NK-92 (cell line): ENCODE measurements around the gene EOGT.

Source experiments
- DNase-seq: peaks from one replicate; lab custom pipeline; 2025; ENCODE audit not compliant: unreplicated experiment; lab: John Stamatoyannopoulos, UW

Gene EOGT

DNA sequence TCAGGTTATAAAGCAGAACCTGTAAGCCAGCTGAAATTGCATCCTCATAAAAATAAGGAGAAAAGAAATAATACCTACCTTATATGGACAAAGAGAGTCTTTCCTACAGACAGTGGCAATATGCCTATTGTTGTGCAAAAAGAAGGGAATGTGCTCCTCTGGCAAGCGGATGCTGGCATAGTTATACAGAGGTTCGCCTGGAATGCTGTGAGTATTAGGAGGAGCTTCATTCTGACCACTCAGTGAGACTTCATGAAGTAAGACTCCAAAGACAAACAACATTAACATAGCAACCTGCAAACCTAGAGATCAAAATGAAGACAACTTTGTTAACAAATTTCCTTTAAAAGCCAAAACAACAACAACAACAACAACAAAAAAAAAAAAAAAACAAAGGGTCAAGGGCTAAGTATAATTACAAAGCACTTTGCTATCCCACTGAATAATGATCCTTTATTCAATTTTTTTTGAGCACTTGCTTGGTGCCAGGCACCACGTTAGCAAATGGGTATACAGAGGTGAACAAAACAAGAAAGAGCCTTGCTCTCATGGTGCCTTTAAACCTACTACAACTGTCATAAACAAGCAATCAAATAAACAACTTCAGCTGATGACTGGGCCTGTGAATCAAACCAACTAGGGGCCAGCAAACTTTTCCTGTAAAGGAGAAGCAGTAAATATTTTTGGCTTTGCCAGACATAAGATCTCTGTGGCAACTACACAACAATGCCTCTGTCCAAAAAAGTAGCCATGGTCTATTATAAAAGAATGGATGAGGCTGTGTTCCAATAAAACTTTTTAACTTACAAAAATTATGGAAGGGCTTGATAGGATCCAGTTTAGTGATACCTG lies 3.7 kb downstream of the EOGT start:
- DNase-seq = no peak

DNA sequence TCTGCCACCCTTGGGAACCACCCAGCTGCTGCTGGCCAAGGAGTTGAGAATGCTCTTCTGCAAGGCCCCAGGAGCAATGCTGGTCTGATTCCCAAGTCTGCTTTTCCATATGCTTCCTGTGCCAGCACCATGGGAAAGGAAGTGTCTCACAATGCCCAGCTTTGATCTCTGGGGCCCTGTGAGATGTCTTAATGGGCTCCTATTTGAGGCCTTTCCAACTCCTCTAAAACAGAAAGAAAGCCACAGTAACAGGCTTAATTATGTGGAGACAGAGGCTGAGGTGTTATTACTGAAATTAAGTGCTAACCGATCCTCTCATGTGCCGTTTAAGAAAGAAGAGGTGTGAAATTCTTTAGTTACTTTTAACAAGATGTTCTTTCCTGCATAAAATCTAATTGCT lies 4.5 kb downstream of the EOGT start:
- DNase-seq = no peak

DNA sequence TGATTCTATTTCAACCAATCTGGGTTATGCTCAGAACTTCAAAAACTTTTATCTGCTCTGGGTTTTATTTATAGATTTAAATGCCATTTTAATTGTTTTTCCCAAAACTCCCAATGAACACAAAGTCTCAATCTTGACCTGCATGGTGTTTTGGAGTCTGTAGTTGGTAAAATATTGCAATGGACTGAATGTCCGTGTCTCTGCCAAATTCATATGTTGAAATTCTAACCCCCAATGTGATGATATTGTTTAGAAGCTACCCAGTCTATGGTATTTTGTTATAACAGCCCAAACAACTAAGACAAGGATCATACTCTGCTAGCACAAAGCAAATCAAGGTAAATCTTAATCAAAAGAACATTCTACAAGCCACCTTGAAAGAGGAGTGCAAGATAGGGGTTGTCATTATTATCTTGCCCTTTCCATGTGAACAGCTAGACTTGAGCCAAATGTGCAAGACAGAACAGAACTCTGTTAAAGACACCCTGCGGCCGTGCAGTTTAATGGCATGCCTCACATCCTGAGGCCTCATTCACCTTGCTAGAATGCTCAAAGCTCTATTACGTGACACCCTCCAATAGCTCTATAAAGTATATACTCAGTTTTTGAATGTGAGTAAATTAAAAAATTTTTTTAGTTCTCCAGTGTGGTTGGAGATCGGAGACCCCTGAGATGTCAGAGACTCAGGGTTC lies 7.5 kb downstream of the EOGT start:
- DNase-seq = no peak

GRCh38 chr3:69005071-69005790 lies 8.3 kb downstream of the EOGT start:
- no peak for DNase-seq

DNA sequence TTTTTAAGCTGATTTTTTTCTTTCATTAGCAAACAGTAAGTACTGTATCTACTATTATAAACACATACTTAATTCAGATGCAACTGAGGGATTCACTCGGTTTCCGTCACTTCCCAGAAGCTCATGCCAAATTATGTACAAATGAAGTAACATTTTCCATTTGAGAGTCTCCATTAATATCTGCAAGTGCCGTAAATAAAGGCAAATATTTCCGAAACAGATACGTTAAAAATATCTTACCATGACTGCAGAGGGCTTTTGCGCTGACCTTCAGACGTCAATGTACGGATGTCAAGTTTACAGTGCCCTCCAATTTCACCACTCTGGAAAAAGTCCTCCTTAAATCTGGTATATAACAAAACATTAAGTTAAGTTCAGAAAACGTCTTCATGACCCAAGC lies 9.3 kb downstream of the EOGT start:
- DNase-seq = no peak

DNA sequence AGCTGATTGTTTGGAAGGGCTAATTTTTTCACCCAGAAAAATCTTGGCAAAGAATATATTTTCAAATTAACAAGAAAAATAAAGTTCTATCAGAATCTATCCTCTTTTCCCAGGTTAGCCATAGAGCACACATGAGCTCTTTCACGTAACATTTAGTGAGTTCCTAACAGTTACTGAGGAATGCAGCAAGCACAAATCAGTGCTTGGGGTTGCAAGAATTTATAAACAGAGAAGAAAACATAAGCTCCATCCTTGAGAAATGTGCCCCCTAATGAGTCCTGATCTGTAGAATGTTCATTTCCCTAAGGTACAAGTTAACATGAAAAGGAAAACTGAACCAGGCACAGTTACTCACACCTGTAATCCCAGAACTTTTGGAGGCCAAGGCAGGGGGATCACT lies 13.9 kb downstream of the EOGT start:
- DNase-seq = no peak

DNA sequence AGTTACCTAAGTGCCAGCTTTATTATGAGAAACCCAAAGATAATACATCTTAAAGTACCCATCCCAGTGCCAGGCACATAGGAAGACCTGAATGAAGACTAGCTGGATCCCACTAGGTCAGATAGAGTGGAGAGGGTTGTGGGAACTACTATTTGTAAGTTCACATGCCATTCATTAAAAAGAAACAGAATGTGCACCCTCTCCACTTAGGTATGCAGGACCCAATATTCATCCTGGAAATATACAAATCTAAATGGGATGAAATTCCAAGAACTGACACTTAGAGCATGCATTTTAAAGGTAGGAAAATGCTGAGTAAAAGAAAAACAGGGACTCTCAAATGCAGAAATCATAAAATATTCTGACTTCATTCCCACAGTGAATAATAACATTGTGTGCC lies 14.3 kb downstream of the EOGT start:
- no peak for DNase-seq

DNA sequence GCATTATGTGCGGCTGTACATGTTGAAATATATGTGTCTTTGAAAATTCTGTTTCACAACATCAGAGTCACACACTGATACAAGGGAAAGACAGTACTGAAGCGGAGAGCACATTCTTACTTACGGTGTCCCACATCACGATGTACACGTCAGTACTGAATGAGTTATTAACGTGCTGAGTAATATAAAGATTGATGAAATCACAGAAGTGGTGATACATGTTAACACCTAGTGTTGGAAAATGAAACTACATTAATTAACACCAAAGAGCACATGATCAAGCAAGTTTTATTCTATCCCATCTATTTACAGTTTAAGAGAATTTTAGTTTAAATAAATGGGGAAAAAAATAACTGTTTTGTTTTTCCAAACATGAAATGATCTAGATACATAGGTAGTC lies 15.6 kb downstream of the EOGT start:
- DNase-seq = no peak

DNA sequence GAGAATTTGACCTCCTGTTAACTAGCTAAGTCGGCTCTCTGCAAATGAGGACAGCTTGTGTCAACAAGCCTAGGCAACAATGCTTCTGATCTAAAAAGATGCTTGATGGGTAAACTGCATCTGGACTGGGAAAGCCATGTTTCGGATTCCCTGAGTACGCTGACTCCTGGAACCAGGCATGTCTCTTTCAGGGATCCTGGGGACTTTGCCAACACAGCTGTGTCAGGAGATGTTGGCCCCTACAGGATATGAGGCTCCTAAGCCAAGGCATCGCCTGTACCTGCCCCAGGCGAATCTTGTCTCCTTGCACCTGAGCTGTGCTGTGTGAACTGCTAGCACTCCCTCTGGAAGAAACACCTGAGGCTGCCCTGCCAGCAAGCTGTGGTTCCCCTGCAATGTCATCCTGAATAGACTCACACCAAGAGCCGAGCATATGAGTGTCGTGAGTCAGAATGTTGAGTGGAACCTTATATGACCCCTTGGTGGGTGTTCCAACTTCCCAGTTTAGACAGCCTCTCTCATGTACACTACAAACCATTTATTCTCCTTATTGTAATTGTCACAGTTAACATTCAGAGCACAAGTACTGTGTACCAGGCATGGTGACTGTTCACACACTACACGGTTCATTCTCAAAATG lies 17.0 kb downstream of the EOGT start:
- DNase-seq = no peak

DNA sequence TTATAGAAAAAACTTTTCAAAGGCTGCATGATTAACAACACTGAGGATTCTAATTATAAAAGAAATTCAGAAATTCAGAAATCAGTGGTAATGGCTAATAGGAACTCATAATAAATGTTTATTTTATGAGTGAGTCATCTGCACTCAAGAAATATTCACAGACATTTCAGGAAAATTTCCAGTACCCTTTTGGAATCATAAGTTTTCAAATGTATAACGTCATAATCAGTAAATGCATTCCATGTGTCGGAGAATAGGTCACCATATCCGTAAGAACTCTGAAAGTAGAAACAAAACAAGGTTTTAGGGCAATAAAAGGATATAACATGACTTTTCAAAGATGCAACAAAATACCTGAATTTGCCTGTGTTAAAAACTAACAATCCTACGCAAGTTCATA lies 24.7 kb downstream of the EOGT start:
- DNase-seq = no peak

DNA sequence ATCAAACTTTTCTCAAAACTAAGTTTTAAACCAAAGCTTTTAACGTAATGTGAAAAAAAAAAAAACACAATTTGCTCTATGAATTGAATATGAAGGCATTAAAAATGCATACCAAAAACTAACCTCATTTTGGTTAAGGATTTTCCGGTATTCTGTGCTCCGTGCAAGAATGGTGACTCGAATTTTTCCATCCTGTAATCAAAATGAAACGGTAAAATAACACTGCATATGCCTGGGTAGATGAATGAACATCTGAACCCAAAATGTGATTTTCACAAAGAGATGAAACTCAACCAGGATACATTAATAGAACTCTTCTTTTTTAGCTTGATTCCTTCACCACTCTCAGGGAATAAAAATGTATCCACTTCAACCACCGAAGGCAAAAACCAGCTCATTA lies 26.2 kb downstream of the EOGT start:
- no peak for DNase-seq

- no peak for DNase-seq
These were observed 26.8 kb downstream of the EOGT start for GRCh38 chr3:68986496-68987208.

GRCh38 chr3:68985146-68985790 lies 28.2 kb downstream of the EOGT start:
- no peak for DNase-seq

DNA sequence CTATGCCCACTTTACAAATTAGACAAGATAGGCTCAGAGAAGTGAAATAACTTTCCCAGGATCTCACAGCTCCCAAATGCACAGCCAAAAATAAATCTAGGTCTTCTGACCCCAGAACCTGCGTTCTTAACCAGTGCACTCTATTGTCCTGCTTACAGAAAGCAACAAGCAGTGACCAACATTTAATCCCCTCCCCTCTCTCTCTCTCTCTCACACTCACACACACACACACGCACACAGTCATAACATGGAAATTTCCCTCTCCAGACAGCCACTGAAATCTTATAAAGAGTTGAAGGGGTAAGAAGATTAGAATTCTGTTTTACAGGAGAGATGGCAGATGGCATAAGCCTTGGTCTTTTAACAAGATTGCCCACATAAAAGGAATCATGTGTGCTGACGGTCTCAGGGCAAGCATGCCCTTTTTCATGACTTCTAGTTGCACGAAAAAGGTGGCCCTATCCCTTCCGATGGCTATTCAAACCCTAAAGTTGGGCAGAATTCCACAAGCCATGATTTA lies 29.4 kb downstream of the EOGT start:
- no peak for DNase-seq

DNA sequence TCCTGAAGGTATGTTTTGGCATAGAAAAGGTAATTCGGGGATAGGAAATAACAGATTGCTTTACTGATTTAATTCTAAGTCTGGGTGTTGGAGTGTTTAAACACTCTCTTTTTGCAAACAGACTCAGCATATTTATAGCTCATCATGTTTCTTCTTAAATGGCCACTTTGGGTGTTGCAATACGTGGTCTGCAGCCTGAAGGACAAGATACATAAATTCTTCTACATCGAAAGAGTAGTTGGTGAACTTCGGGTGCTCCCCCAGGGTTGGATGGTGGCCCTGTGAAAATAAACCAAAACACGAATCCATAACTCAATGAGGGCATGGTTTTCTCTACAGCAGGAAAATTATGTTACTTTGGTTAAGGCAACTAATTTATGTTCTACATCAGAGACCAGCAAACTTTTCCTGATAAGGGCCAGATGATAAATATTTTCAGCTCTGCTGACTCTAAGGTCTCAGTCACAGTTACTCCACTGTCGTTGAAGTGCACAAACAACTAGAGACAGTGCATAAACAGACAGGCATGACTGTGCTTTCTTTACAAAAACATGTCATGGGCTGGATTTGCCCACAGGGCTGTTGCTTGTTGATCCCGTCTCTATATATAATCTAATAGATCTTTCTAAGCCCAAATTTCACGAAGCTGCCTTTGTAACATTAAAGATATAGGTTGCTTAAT lies 35.9 kb downstream of the EOGT start:
- DNase-seq = no peak

DNA sequence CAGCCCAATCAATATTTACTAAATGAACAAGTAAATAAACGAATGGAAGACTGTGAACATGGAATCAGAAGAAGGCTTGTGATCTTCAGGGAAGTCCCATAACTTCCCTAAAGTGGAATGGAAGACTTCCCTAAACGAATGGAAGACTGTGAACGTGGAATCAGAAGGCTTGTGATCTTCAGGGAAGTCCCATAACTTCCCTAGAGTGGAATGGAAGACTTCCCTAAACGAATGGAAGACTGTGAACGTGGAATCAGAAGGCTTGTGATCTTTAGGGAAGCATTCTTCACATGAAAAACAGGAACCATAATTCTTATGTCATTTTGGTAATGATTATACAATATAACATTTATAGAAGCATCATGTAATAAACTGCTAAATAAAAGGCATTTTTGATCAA lies 38.8 kb downstream of the EOGT start:
- DNase-seq = no peak

DNA sequence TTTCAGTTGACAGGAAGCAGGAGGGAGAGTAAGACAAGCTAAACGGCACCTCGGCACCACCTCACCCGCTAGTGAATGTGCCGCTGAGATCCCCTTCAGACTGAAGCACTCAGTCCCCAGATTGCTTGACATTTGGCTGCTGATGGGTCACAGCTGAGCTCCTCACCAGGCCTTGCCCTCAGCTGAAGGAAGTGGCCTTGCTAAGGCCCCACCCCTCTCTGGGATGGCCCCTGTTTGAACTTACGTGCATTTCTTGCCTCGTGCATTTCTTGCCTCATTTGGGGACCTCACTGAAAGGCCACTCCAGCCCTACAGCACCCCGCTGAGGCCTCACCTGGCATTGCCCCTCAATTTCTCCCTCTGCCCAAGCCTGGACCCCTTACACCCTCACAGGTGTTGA lies 39.8 kb downstream of the EOGT start:
- DNase-seq = no peak

DNA sequence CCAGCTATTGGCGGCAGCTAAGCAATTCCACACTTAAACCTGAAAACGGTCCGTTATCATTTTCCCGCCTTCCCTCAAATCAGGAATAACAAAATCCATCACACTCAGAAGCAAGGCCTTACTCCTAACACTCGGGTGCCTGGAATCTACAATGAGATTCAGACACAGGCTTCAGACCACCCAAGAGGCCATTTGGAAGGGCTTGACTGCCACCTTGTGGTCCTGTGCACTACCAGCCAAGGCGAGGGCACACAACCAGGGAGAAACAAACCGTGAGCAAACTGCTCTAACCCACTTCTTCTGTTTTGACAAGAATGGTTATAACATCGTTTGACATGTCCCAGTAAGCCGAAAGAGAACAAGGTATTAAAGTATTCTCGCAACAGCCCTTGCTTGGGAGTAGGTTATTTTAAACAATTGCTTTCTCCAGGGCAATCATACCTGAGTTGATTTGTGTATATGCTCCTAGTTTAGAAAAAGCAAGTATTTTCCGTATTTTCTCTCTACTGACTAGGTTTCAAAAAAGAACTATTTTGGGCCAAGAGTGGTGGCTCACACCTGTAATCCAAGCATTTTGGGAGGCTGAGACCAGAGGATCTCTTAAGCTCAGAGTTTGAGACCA lies 41.0 kb downstream of the EOGT start:
- DNase-seq = no peak

DNA sequence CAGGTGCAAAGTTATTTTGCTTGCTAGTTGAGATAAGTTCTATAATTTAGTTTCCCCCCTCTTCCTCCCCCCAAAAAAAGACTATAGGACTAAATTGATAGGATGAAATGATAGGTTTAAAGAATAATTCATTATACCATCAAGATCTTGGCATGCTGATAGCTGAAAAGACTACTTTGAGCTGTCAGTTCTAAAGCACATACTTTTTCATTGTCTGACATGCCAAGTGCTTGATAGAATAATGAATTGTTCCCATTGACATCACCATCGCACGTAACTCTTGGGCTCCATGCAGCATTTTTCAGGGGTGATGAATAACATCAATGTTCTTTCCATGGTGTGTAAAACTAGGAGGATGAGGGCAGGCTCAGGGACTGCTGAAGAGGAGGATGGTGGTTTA lies 48.8 kb downstream of the EOGT start:
- DNase-seq = no peak
